HEK293 (cell line): ENCODE results near the gene NAXE.

Source experiments
- CTCF ChIP-seq: fragments of 450-650 bp; formaldehyde crosslinking; IDR thresholded peaks from 2 replicates; pipeline ENCODE4 v1.5.1; 2016; ENCODE audit warnings: missing biosample characterization, missing genetic modification characterization
- KLF10 ChIP-seq: fragments of 450-650 bp; IDR thresholded peaks from 2 replicates; pipeline ENCODE4 v1.5.1; 2018; ENCODE audit warnings: missing biosample characterization, mild to moderate bottlenecking, missing genetic modification characterization
- ZNF121 ChIP-seq: fragments of 450-650 bp; formaldehyde crosslinking; IDR thresholded peaks from 2 replicates; pipeline ENCODE4 v1.5.1; 2016; ENCODE audit warnings: missing biosample characterization, missing genetic modification characterization
- ZNF157 ChIP-seq: fragments of 450-650 bp; formaldehyde crosslinking; IDR thresholded peaks from 2 replicates; pipeline ENCODE4 v1.5.1; 2016; ENCODE audit warnings: missing biosample characterization, missing genetic modification characterization
- ZNF24 ChIP-seq: fragments of 450-650 bp; formaldehyde crosslinking; IDR thresholded peaks from 2 replicates; pipeline ENCODE4 v1.5.1; 2016; ENCODE audit warnings: missing biosample characterization, missing genetic modification characterization
- ZNF274 ChIP-seq, 2 experiments: fragments of 200-500 bp in 1 of 2; fragments of 450-650 bp in 1 of 2; sonication (Bioruptor generic) in 1 of 2; formaldehyde crosslinking in 1 of 2; IDR thresholded peaks; 2 replicates each; pipeline versions ENCODE4 v1.5.1 to v1.6.1; 2014 to 2016; ENCODE audit warnings: borderline replicate concordance in 1 of 2, inconsistent platforms in 1 of 2, low read length in 1 of 2, missing biosample characterization in 1 of 2, missing genetic modification characterization in 1 of 2
- ZNF548 ChIP-seq: fragments of 450-650 bp; formaldehyde crosslinking; IDR thresholded peaks from 2 replicates; pipeline ENCODE4 v1.5.1; 2016; ENCODE audit warnings: missing biosample characterization, missing genetic modification characterization
- ZNF580 ChIP-seq: fragments of 450-650 bp; formaldehyde crosslinking; IDR thresholded peaks from 2 replicates; pipeline ENCODE4 v1.5.1; 2016; ENCODE audit warnings: missing biosample characterization, missing genetic modification characterization
- ZNF626 ChIP-seq: fragments of 450-650 bp; sonication (Bioruptor Pico); formaldehyde crosslinking; IDR thresholded peaks from 2 replicates; pipeline ENCODE4 v1.5.1; 2018; ENCODE audit warnings: missing biosample characterization, missing genetic modification characterization, inconsistent platforms
- ZNF639 ChIP-seq: fragments of 450-650 bp; formaldehyde crosslinking; IDR thresholded peaks from 2 replicates; pipeline ENCODE4 v1.5.1; 2016; ENCODE audit warnings: missing biosample characterization, missing genetic modification characterization
- ZNF704 ChIP-seq: fragments of 450-650 bp; formaldehyde crosslinking; IDR thresholded peaks from 2 replicates; pipeline ENCODE4 v1.5.1; 2016; ENCODE audit warnings: missing biosample characterization, missing genetic modification characterization
- ZSCAN23 ChIP-seq: fragments of 450-650 bp; formaldehyde crosslinking; IDR thresholded peaks from 2 replicates; pipeline ENCODE4 v1.5.1; 2016; ENCODE audit warnings: missing biosample characterization, missing genetic modification characterization

- TF ChIP-seq ZSCAN23 (tag by site-specific recombination) (no peak), CTCF (tag by site-specific recombination) (no peak), ZNF704 (tag by site-specific recombination) (no peak), KLF10 (tag by site-specific recombination) (no peak), ZNF157 (no peak), ZNF626 (tag by site-specific recombination) (no peak), ZNF548 (tag by site-specific recombination) (no peak), ZNF24 (tag by site-specific recombination) (no peak), ZNF639 (no peak), ZNF121 (tag by site-specific recombination) (no peak), ZNF580 (no peak), ZNF274 (IDR thresholded peaks at IDR 0.05; ENCODE audit: low read length) (no peak), ZNF274 (tag by site-specific recombination; IDR thresholded peaks at IDR 0.05; ENCODE audit: borderline replicate concordance) (no peak)
Measured at GRCh38 chr1:156589546-156589945, 2.0 kb upstream of the NAXE start.
